Measurements from ENCODE around the gene FRRS1. TPM values are rescaled to one million over a fixed set of nuclear protein-coding genes. Genes with fewer than 3 reads are reported as not detected.

Gene FRRS1
- polyA plus RNA-seq, 3 donors = 0.61 to 2.1 (median 2.1) TPM

DNA sequence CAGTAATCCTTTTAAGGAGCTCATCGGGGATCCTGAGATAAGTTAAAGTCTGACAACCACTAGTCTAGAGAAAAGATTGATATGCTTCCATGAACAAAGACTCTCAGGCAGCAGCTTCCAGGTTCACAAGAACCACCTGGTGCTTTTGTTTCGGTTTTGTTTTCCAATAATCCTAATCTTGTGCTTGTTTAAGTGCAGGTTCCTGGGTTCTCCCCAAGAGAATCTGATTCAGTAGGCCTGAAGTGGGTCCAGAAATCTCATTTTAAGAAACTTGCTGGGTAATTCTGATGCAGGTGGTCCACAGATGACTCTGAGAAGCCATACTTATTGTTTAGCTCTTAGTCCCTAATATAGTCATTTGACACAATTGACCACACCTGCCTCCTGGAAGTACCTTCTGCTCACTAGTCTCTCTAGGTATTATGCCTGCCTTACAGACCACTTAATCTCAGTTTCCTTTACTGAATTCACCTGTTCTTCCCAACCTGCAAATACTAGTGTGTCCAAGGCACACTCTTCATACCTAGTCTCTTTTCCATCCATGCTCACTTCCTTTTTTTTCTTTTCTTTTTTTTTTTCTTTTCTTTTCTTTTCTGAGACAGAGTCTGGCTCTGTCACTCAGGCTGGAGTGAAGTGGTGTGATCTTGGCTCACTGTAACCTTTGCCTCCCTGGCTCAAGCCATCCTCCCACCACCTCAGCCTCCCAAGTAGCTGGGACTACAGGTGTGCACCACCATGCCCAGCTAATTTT is 20.5 kb upstream of the FRRS1 start:
- Histone ChIP-seq H3K36me3 (replicated peaks in 1 of 2; ENCODE audit: control insufficient read depth in 1 of 2, insufficient read depth in 2 of 2, low read length in 2 of 2) (no peaks in the 10 kb centered on the region), H2AFZ (ENCODE audit: insufficient read depth, low read depth, low read length, poor library complexity, severe bottlenecking) (no peak overlapping the region), H3K4me2 (replicated peaks; ENCODE audit: extremely low read depth, low read length, poor library complexity, severe bottlenecking) (no peak overlapping the region), H3K27ac (ENCODE audit: low read depth in 1 of 2, low read length in 2 of 2) (no peak overlapping the region), H3K9ac (ENCODE audit: insufficient read depth, low read length, poor library complexity, severe bottlenecking) (no peak overlapping the region), H3K4me3 (replicated peaks in 1 of 3; ENCODE audit: low read depth in 2 of 3, low read length in 3 of 3) (no peak overlapping the region), H3K27me3 (ENCODE audit: control insufficient read depth in 2 of 2, insufficient read depth in 2 of 2, low read length in 2 of 2) (peaks cover 0 to 5% of the 10 kb centered on the region in 2 donors), H4K20me1 (ENCODE audit: insufficient read depth, low read length) (no peaks in the 10 kb centered on the region), H3K79me2 (ENCODE audit: insufficient read depth, low read length) (no peaks in the 10 kb centered on the region), H3K4me1 (ENCODE audit: control insufficient read depth in 1 of 2, insufficient read depth in 2 of 2, low read length in 2 of 2) (no peaks in the 10 kb centered on the region), H3K9me3 (replicated peaks in 1 of 2; ENCODE audit: control insufficient read depth in 1 of 2, insufficient read depth in 1 of 2, low read length in 2 of 2) (no peaks in the 10 kb centered on the region)
- Mint-ChIP-seq H3K27ac (no peak overlapping the region), H3K9me3 (no peaks in the 10 kb centered on the region), H3K27me3 (ENCODE audit: low read depth in 3 of 3) (peaks cover 11 to 12% (median 12%) of the 10 kb centered on the region in 3 donors), H3K4me1 (peaks cover 10% of the 10 kb centered on the region), H3K4me3 (no peak overlapping the region), H3K36me3 (no peaks in the 10 kb centered on the region)
- TF ChIP-seq, protein P1, sequence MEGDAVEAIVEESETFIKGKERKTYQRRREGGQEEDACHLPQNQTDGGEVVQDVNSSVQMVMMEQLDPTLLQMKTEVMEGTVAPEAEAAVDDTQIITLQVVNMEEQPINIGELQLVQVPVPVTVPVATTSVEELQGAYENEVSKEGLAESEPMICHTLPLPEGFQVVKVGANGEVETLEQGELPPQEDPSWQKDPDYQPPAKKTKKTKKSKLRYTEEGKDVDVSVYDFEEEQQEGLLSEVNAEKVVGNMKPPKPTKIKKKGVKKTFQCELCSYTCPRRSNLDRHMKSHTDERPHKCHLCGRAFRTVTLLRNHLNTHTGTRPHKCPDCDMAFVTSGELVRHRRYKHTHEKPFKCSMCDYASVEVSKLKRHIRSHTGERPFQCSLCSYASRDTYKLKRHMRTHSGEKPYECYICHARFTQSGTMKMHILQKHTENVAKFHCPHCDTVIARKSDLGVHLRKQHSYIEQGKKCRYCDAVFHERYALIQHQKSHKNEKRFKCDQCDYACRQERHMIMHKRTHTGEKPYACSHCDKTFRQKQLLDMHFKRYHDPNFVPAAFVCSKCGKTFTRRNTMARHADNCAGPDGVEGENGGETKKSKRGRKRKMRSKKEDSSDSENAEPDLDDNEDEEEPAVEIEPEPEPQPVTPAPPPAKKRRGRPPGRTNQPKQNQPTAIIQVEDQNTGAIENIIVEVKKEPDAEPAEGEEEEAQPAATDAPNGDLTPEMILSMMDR (IDR thresholded peaks at IDR 0.05) = no peak
- intact Hi-C loops (cut with micrococcal nuclease) = no loop called here
- no peak for DNase-seq
- 92% methylated on average over 2 of the region's 2 CpGs for WGBS (ENCODE audit: insufficient coverage)

DNA sequence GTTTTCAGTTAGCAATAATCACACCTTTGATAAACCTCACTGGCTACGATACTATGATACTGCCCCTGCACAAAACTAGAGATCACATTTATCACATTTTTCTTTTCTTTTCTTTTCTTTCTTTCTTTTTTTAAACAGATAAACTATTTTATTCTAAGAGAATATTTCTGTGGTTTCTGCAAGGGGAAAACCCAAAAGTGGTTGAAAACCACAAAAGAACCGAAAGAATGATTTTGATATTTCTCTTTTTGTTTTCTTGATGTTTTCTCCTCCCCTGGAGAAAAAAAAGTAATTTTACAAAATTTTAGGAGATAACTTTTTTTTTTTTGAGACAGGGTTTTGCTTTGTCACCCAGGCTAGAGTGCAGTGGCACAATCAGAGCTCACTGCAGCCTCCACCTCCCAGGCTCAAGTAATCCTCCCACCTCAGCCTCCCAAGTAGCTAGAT is 18.4 kb upstream of the FRRS1 start:
- no peak for DNase-seq
- WGBS (ENCODE audit: insufficient coverage) = no CpG with 5 or more reads among the region's 2 CpGs
- no peaks in the 10 kb centered on the region for H3K9me3 Mint-ChIP-seq

More for the DNA sequence above, 18.4 kb upstream of the FRRS1 start:
- TF ChIP-seq, protein P1 (IDR thresholded peaks at IDR 0.05) = no peak
- Histone ChIP-seq H3K4me2 (replicated peaks; ENCODE audit: extremely low read depth, low read length, poor library complexity, severe bottlenecking) (no peak overlapping the region), H3K27ac (ENCODE audit: low read depth in 1 of 2, low read length in 2 of 2) (no peak overlapping the region), H3K79me2 (ENCODE audit: insufficient read depth, low read length) (no peaks in the 10 kb centered on the region), H2AFZ (ENCODE audit: insufficient read depth, low read depth, low read length, poor library complexity, severe bottlenecking) (no peak overlapping the region), H3K4me3 (replicated peaks in 1 of 3; ENCODE audit: low read depth in 2 of 3, low read length in 3 of 3) (no peak overlapping the region), H3K27me3 (ENCODE audit: control insufficient read depth in 2 of 2, insufficient read depth in 2 of 2, low read length in 2 of 2) (peaks cover 0 to 8% of the 10 kb centered on the region in 2 donors), H4K20me1 (ENCODE audit: insufficient read depth, low read length) (no peaks in the 10 kb centered on the region), H3K9me3 (replicated peaks in 1 of 2; ENCODE audit: control insufficient read depth in 1 of 2, insufficient read depth in 1 of 2, low read length in 2 of 2) (no peaks in the 10 kb centered on the region), H3K9ac (ENCODE audit: insufficient read depth, low read length, poor library complexity, severe bottlenecking) (no peak overlapping the region), H3K36me3 (replicated peaks in 1 of 2; ENCODE audit: control insufficient read depth in 1 of 2, insufficient read depth in 2 of 2, low read length in 2 of 2) (no peaks in the 10 kb centered on the region), H3K4me1 (ENCODE audit: control insufficient read depth in 1 of 2, insufficient read depth in 2 of 2, low read length in 2 of 2) (no peaks in the 10 kb centered on the region)
- intact Hi-C loops (cut with micrococcal nuclease) = no loop called here
- peaks cover 13 to 27% (median 19%) of the 10 kb centered on the region in 3 donors for H3K27me3 Mint-ChIP-seq (ENCODE audit: low read depth in 3 of 3)
- peaks cover 10% of the 10 kb centered on the region for H3K4me1 Mint-ChIP-seq
- no peak overlapping the region for H3K4me3 Mint-ChIP-seq
- H3K27ac Mint-ChIP-seq = no peak overlapping the region
- no peaks in the 10 kb centered on the region for H3K36me3 Mint-ChIP-seq
